Duodenal mucosa (tissue), 2 donors: ENCODE data around the gene SMIM5.

Experiments used
- H3K27ac ChIP-seq: one replicate; pipeline ENCODE4 v1.7.0; 2013; ENCODE audit warnings: low read depth, low read length
- H3K27me3 ChIP-seq, 2 donors: one replicate each; pipeline ENCODE4 v1.7.0; 2013; ENCODE audit warnings: low read length in 2 of 2, control low read depth in 1 of 2; ENCODE audit not compliant: insufficient read depth in 2 of 2, control insufficient read depth in 1 of 2
- H3K36me3 ChIP-seq, 2 donors: one replicate each; pipeline ENCODE4 v1.7.0; 2013; ENCODE audit warnings: low read length in 2 of 2, control low read depth in 1 of 2; ENCODE audit not compliant: insufficient read depth in 2 of 2, control insufficient read depth in 1 of 2
- H3K4me1 ChIP-seq, 2 donors: one replicate each; pipeline ENCODE4 v1.7.0; 2013; ENCODE audit warnings: low read length in 2 of 2, control low read depth in 1 of 2; ENCODE audit not compliant: insufficient read depth in 2 of 2, control insufficient read depth in 1 of 2
- H3K4me3 ChIP-seq, 2 donors: one replicate each; pipeline ENCODE4 v1.7.0; 2013; ENCODE audit warnings: low read length in 2 of 2, low read depth in 1 of 2
- H3K9ac ChIP-seq, 2 donors: one replicate each; pipeline ENCODE4 v1.7.0; 2013; ENCODE audit warnings: low read length in 2 of 2, low read depth in 1 of 2
- H3K9me3 ChIP-seq, 2 donors: one replicate each; pipeline ENCODE4 v1.7.0; 2013; ENCODE audit warnings: low read length in 2 of 2, control low read depth in 1 of 2; ENCODE audit not compliant: control insufficient read depth in 1 of 2

Gene SMIM5

DNA sequence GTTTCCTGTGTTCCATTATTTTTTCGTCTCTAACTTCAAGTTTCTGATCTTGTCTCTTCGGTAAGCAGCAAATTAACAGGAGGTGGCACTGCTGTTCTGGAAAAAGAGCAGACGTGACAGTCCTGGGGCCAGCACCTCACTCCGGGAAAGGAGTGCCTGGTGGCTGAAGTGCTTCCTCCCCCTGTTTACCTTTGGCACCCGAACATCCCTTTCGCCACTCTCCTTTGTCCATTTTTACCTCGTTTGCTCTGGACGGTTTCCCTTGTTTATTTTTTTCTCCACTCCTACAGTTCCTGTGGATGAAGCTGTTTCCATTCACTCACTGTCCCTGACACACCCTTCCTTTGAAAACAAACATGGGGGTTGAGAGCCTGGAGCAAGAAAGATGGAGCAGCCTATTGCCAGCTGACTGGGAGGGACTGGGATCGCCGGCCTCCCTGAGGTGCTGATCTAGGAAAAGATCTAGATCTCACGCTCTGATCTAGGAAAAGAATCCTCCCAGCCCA, 46.5 kb downstream of the SMIM5 start:
- H3K4me1 ChIP-seq = peaks cover 22 to 25% of the 10 kb centered on the region in 2 donors
- H3K4me3 ChIP-seq = no peak overlapping the region
- H3K9ac ChIP-seq = no peak overlapping the region
- peaks cover 6 to 19% of the 10 kb centered on the region in 2 donors for H3K36me3 ChIP-seq
- no peaks in the 10 kb centered on the region for H3K27me3 ChIP-seq
- H3K27ac ChIP-seq = no peak overlapping the region
- no peaks in the 10 kb centered on the region for H3K9me3 ChIP-seq

DNA sequence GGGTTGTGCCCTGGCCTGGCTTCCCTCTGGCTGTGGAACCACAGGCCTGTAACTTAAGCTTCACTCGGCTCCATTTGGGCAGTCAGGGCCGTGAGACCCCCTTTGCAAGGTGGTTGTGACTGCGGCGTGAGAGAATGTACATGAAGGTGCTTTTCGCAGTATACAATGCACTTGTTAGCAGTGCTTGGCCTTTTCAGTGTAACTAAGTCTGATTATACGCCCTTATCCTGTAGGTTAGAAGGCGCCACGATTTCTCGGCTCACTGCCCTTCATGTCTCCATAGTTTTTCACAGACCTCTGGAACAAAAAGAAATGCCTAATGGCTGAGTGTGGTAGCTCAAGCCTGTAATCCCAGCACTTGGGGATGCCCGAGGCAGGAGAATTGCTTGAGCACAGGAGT, 47.2 kb downstream of the SMIM5 start:
- Histone ChIP-seq H3K4me1 (peaks cover 28 to 32% of the 10 kb centered on the region in 2 donors), H3K27ac (no peak overlapping the region), H3K9me3 (no peaks in the 10 kb centered on the region), H3K9ac (no peak overlapping the region), H3K4me3 (no peak overlapping the region), H3K36me3 (peaks cover 6 to 19% of the 10 kb centered on the region in 2 donors), H3K27me3 (no peaks in the 10 kb centered on the region)

DNA sequence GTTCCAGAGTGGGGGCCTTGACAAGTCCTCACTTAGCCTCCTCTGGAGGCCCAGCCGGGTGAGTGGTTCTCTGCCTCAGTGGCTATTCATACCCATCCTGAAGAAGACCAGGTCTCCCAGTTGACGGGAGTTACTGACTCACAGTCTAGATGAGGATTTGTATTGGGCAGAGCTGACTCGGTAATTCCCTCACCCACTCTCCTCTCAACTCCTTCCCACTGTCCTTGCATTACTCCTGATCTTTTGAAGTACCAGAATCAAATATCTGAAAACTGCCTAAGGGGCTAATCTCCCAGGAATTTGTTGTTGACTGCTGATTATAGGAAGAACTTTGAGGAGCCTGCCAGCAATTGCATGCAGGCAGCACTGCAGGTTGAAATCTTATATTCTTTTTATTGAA, 48.1 kb downstream of the SMIM5 start:
- H3K36me3 ChIP-seq = peaks cover 6 to 14% of the 10 kb centered on the region in 2 donors
- no peak overlapping the region for H3K27ac ChIP-seq
- H3K9ac ChIP-seq = no peak overlapping the region
- H3K4me3 ChIP-seq = no peak overlapping the region
- H3K4me1 ChIP-seq = peaks cover 32 to 37% of the 10 kb centered on the region in 2 donors
- no peaks in the 10 kb centered on the region for H3K27me3 ChIP-seq
- no peaks in the 10 kb centered on the region for H3K9me3 ChIP-seq

DNA sequence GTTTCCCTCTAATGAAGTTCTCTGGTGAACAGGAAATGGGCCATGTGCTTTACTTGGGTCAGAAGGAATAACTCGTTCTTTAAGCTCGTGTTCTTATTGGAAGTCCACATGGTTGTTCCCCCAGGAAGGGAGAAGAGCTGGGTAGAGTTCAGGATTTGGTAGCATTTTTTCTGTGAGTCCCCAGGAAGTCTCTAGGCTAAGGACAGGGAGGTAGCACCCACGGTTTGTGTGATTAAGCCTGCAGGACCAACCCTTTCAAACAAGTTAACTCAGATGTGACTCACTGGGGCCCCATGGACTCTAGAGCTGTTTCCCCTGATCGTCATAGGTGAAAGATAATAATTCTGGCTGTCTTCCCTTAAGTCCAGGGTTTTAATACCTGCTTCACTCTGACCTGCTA, 50.3 kb downstream of the SMIM5 start:
- Histone ChIP-seq H3K27me3 (no peaks in the 10 kb centered on the region), H3K36me3 (peaks cover 0 to 9% of the 10 kb centered on the region in 2 donors), H3K4me3 (no peak overlapping the region), H3K27ac (peak overlapping the region; percentile 56), H3K9ac (peak overlapping the region; percentile 44 to 51), H3K9me3 (no peaks in the 10 kb centered on the region), H3K4me1 (peaks cover 43 to 48% of the 10 kb centered on the region in 2 donors)

DNA sequence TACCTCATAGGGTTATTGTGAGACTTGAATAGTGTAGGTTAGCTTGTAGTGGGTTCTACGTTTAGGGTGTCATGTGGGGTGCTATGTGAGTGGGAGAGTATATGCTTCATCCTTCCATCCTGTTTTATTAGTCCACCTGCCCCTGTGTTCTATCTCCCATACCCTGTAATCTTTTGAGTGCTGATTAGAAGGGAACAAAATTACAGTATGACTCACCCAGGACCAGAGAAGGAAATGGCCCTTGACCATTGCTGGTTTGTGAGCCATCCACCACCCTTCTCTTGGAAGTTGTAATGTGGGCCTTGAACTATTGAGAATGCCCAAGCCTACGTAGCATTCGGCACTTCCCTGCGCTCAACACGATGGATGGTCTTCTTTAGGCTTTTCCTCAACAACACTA, 51.0 kb downstream of the SMIM5 start:
- peak overlapping the region; percentile 24 to 51 for H3K9ac ChIP-seq
- no peaks in the 10 kb centered on the region for H3K27me3 ChIP-seq
- peaks cover 0 to 9% of the 10 kb centered on the region in 2 donors for H3K36me3 ChIP-seq
- H3K9me3 ChIP-seq = no peaks in the 10 kb centered on the region
- H3K4me1 ChIP-seq = peaks cover 47 to 53% of the 10 kb centered on the region in 2 donors
- H3K4me3 ChIP-seq = peak overlapping the region; percentile 4 to 13
- peak overlapping the region; percentile 49 for H3K27ac ChIP-seq

DNA sequence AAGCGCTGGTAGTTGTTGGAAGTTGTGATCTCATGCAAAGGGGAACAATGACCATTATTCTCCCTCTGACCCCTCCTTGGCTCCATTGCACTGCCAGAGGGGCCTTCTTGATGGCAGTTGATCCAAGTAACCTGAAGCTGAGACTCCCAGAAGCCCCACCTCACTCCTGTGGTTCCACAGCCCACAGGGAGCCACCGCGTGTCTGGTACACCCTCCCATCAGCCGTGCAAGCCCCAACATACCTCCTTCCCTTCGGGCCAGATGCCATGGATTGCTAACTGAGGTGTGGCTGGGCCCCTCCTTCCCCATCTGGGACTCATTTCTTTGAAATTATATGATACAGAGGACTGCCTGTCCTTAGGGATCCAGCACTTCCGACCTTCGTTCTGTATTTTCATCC, 51.7 kb downstream of the SMIM5 start:
- H3K4me1 ChIP-seq = peaks cover 47 to 52% of the 10 kb centered on the region in 2 donors
- H3K27me3 ChIP-seq = no peaks in the 10 kb centered on the region
- H3K27ac ChIP-seq = peak overlapping the region; percentile 27
- no peaks in the 10 kb centered on the region for H3K9me3 ChIP-seq
- peak overlapping the region in 1 of 2 donors; percentile 4 for H3K4me3 ChIP-seq
- peaks cover 0 to 9% of the 10 kb centered on the region in 2 donors for H3K36me3 ChIP-seq
- H3K9ac ChIP-seq = peak overlapping the region in 1 of 2 donors; percentile 40

DNA sequence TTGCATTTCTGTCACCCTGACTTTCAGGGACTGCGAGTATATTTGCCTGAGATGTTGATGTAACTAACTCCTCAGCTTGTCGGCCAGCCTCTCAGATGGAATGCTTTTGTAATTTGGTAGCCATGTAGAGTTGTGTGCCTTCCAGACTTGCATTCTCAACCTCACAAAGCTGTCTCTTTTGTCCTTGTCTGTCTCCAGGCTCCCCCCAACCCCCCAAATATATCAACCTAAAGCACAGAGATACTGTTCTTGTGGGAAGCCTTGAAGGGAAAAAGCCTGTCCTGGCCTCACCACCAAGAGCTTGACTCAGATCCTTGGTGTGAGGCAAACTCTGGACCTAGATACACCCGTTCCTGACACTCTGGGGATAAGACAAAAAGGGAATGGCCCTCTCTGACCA, 52.3 kb downstream of the SMIM5 start:
- no peak overlapping the region for H3K27ac ChIP-seq
- H3K4me1 ChIP-seq = peaks cover 52 to 55% of the 10 kb centered on the region in 2 donors
- peaks cover 0 to 11% of the 10 kb centered on the region in 2 donors for H3K36me3 ChIP-seq
- no peaks in the 10 kb centered on the region for H3K9me3 ChIP-seq
- H3K4me3 ChIP-seq = no peak overlapping the region
- peak overlapping the region in 1 of 2 donors; percentile 40 for H3K9ac ChIP-seq
- H3K27me3 ChIP-seq = no peaks in the 10 kb centered on the region

DNA sequence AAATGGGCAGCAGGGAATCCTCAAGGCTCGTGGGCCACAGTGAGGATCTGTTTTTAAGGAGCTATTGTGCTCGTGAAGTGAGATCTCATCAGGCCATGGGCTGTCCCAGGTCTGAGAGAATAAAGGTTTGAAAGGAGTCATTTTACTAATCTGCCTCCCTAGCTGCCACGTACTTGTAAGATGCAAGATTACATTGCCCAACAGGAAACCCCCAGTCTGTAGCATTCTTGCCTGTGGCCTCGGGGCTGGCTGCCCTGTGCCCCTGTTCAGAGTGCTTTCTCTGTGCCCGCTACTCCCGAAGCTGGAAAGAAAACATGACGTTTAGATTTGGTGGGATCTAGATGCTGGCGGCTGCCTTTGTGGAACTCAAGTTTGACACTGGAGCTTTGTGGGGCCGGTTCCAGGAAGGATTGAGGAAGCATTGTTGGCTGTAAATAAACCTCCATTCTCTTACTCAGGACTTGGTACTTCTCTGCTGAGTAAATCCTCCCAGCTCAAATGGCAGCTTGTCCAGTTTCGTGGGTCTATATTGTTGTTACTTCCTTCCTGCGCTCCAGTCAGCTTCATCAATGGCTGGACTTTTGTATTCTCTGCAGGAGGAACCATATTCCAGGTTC, 55.1 kb downstream of the SMIM5 start:
- H3K4me3 ChIP-seq = no peak overlapping the region
- no peaks in the 10 kb centered on the region for H3K27me3 ChIP-seq
- no peaks in the 10 kb centered on the region for H3K9me3 ChIP-seq
- H3K4me1 ChIP-seq = peaks cover 73 to 82% of the 10 kb centered on the region in 2 donors
- H3K27ac ChIP-seq = peak overlapping the region; percentile 17
- H3K9ac ChIP-seq = peak overlapping the region in 1 of 2 donors; percentile 15
- peaks cover 0 to 19% of the 10 kb centered on the region in 2 donors for H3K36me3 ChIP-seq

DNA sequence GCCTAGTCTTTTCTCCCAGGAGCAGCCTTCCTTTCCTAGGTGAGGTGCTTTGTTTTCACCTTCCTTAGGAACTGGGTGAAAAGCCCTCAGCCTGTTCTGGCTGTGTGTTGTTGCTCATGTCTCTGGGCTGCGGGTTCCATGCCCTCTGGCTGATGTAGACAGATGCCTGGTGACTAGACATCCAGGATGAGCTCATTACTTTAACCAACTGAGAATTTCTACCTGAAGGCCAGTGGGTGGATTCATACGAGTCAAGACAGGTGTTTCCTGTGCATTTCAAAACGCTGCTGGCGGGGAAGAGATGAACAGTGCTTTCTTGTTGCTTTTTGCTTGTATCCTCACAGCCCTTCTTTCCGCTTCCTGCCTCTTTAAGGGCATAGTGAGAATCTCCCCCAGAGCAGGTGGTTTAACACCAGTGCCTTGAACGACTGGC, 56.2 kb downstream of the SMIM5 start:
- Histone ChIP-seq H3K27me3 (no peaks in the 10 kb centered on the region), H3K4me3 (no peak overlapping the region), H3K9ac (no peak overlapping the region), H3K9me3 (no peaks in the 10 kb centered on the region), H3K27ac (peak overlapping the region; percentile 22), H3K36me3 (peaks cover 0 to 30% of the 10 kb centered on the region in 2 donors), H3K4me1 (peaks cover 74 to 82% of the 10 kb centered on the region in 2 donors)
